ENCODE data around the gene ATP5MC2. TPM values are rescaled to one million over a fixed set of nuclear protein-coding genes. Genes with fewer than 3 reads are reported as not detected.

The ATP5MC2 gene
- total and polyA plus RNA-seq, 12 donors = 499 to 632 (median 546) TPM

- Histone ChIP-seq H3K4me1 (peaks cover 3 to 54% (median 29%) of the 10 kb centered on the region in 9 donors), H3K36me3 (peaks cover 0 to 85% (median 48%) of the 10 kb centered on the region in 9 donors)
- intact Hi-C loops (cut with DNase I) = loop anchor here in 3 of 10 donors (5.0 to 10.0 kb wide), 2 partner anchors 46 to 119 kb away; partner anchors contain the start of gene ATF7 (in 2 of the 3)
Observed at GRCh38 chr12:53670971-53671370, 4.9 kb downstream of the ATP5MC2 start.

DNA sequence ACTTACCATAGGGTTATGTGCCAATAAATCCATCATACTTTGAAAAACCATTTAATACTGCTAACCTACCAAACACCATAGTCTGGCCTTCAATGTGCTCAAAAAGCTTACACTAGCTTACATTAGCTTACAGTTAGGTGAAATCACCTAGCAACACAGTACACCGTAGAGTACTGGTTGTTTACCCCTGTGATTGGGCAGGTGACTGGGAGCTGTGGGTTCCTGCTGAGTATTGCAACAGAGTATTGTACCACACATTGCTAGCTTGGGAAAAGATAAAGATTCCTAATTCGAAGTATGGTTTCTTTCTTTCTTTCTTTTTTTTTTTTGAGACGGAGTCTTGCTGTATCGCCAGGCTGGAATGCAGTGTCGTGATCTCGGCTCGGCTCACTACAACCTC is 5.6 kb downstream of the ATP5MC2 start:
- H3K36me3 ChIP-seq = peaks cover 0 to 91% (median 54%) of the 10 kb centered on the region in 9 donors
- peaks cover 3 to 54% (median 29%) of the 10 kb centered on the region in 9 donors for H3K4me1 ChIP-seq
- DNase-seq = no peak
- H3K27me3 ChIP-seq = no peaks in the 10 kb centered on the region
- no peaks in the 10 kb centered on the region for H3K9me3 ChIP-seq
- intact Hi-C loops (cut with DNase I) = loop anchor here in 3 of 10 donors (5.0 to 10.0 kb wide), 2 partner anchors 46 to 118 kb away; partner anchors contain the start of gene ATF7 (in 2 of the 3)
- H3K4me3 ChIP-seq = no peak overlapping the region
- WGBS, 2 donors = 85 to 87% methylated on average over 7 of the region's 7 CpGs
- no peak for ATAC-seq
- no peak overlapping the region for H3K27ac ChIP-seq
- TF ChIP-seq, protein P1, sequence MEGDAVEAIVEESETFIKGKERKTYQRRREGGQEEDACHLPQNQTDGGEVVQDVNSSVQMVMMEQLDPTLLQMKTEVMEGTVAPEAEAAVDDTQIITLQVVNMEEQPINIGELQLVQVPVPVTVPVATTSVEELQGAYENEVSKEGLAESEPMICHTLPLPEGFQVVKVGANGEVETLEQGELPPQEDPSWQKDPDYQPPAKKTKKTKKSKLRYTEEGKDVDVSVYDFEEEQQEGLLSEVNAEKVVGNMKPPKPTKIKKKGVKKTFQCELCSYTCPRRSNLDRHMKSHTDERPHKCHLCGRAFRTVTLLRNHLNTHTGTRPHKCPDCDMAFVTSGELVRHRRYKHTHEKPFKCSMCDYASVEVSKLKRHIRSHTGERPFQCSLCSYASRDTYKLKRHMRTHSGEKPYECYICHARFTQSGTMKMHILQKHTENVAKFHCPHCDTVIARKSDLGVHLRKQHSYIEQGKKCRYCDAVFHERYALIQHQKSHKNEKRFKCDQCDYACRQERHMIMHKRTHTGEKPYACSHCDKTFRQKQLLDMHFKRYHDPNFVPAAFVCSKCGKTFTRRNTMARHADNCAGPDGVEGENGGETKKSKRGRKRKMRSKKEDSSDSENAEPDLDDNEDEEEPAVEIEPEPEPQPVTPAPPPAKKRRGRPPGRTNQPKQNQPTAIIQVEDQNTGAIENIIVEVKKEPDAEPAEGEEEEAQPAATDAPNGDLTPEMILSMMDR (IDR thresholded peaks at IDR 0.05) = no peak

More at GRCh38 chr12:53670971-53671370, 4.9 kb downstream of the ATP5MC2 start:
- TF ChIP-seq, protein P1 (IDR thresholded peaks at IDR 0.05) = no peak
- H3K27me3 ChIP-seq = no peaks in the 10 kb centered on the region
- no peak overlapping the region for H3K4me3 ChIP-seq
- ATAC-seq (no peak), DNase-seq (no peak)
- no peaks in the 10 kb centered on the region for H3K9me3 ChIP-seq
- H3K27ac ChIP-seq = no peak overlapping the region

DNA sequence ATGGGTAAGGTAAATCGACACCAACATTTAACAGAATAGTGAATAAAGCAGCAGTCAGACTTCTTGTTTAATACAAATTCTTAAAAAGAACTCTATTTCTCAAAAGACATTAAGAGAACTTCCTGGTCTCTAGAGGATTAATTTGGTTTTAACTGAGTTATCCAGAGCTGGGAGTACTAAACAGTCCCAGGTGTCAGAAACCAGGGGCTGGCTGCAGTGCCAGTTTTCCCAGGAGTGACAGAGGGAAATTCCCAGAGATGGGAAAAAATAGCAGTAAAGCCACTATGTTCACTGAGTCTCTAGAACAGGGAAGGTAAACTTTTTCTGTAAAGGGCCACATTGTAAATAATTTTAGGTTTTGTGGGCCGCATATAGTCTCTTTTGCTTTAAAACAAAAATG is 8.8 kb downstream of the ATP5MC2 start:
- H3K9me3 ChIP-seq = no peaks in the 10 kb centered on the region
- intact Hi-C loops (cut with DNase I) = no loop called here
- no peak overlapping the region for H3K4me3 ChIP-seq
- no peaks in the 10 kb centered on the region for H3K27me3 ChIP-seq
- TF ChIP-seq, protein P1 (IDR thresholded peaks at IDR 0.05) = no peak
- peaks cover 0 to 43% (median 13%) of the 10 kb centered on the region in 9 donors for H3K4me1 ChIP-seq
- peak overlapping the region in 4 of 10 donors; percentile 25 to 48 (median 42) for H3K27ac ChIP-seq
- no peak for DNase-seq
- peaks cover 0 to 99% (median 63%) of the 10 kb centered on the region in 9 donors for H3K36me3 ChIP-seq
- ATAC-seq = no peak
- WGBS, 2 donors = 94 to 98% methylated on average over 2 of the region's 2 CpGs

DNA sequence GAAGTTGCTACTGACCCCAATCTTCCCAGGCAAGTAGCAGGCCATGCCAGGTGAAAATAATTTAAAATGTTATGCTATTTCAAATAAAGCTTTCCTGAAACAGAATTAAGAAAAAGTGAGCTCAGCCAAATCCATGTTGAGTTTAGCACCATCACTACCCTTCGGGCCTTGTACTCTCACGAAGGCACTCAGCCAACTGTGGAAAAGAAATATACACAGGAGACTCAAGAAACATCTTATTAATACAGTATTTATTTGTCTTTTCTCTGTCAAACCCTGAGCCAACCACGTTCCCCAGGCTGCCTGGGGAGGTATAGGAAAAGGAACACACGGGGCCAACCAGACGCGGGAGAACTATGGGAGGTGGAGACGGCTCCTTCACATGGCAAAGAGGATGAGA is 10.9 kb downstream of the ATP5MC2 start:
- Histone ChIP-seq H3K4me1 (peaks cover 4 to 37% (median 17%) of the 10 kb centered on the region in 9 donors), H3K36me3 (peaks cover 0 to 77% (median 45%) of the 10 kb centered on the region in 9 donors), H3K9me3 (no peaks in the 10 kb centered on the region), H3K27me3 (no peaks in the 10 kb centered on the region), H3K4me3 (no peak overlapping the region), H3K27ac (peak overlapping the region in 3 of 10 donors; percentile 4 to 17 (median 11))
- intact Hi-C loops (cut with DNase I) = loop anchor here in 2 of 10 donors (5.0 kb wide), 1 partner anchor 38 kb away; the partner anchor contains the start of gene ATF7 (in 2 of the 2)
- DNase-seq (no peak), ATAC-seq (no peak)
- 71 to 79% methylated on average over 7 of the region's 7 CpGs for WGBS, 2 donors
- TF ChIP-seq, protein P1 (IDR thresholded peaks at IDR 0.05) = no peak

All from heart right ventricle (tissue), 16 donors.